IMR-90 (cell line): ENCODE measurements around the gene SPATA18. TPM values are rescaled to one million over a fixed set of nuclear protein-coding genes. Genes with fewer than 3 reads are reported as not detected.

Source experiments
- ATAC-seq: fragments of 200-7000 bp; cut with Tn5 transposase; 2 replicates; pipeline ENCODE4 v1.9.1; 2020; ENCODE audit warnings: low read depth, mild to moderate bottlenecking, moderate library complexity
- BruUV-seq: library from RNA; stranded (reverse); fragments of 400-500 nt; replicated peaks from 2 replicates; lab custom pipeline; 2021; lab: Mats Ljungman, UMichigan
- CTCF ChIA-PET: fragments of 300-600 bp; formaldehyde crosslinking; extraction: SDS; loops from one replicate; lab custom pipeline; 2021; ENCODE audit warnings: antibody characterized with exemption; lab: Yijun Ruan, JAX
- POLR2A ChIA-PET: fragments of 300-600 bp; sonication (Branson Sonifier 250); formaldehyde crosslinking; loops from one replicate; lab custom pipeline; 2022; ENCODE audit warnings: antibody characterized with exemption; ENCODE audit not compliant: unreplicated experiment; lab: Charles Lee
- DNase-seq: peaks from one replicate; pipeline ENCODE4 v3.0.0; 2013
- H2AFZ ChIP-seq: replicated peaks from 2 replicates; pipeline ENCODE3; 2013; ENCODE audit warnings: low read length, mild to moderate bottlenecking; ENCODE audit not compliant: poor library complexity
- H2AK5ac ChIP-seq: 2 replicates; pipeline ENCODE4 v1.6.1; 2013; ENCODE audit warnings: low read depth, low read length, inconsistent platforms
- H2AK9ac ChIP-seq: replicated peaks from 2 replicates; pipeline ENCODE3; 2013; ENCODE audit warnings: mild to moderate bottlenecking, low read depth, low read length, moderate library complexity; ENCODE audit not compliant: poor library complexity
- H2BK120ac ChIP-seq: 2 replicates; pipeline ENCODE4 v1.6.1; 2013; ENCODE audit warnings: low read depth, low read length, inconsistent platforms
- H2BK15ac ChIP-seq: 3 replicates; pipeline ENCODE4 v1.6.1; 2013; ENCODE audit warnings: low read depth, low read length, inconsistent platforms
- H2BK20ac ChIP-seq: 2 replicates; pipeline ENCODE4 v1.6.1; 2013; ENCODE audit warnings: low read depth, mild to moderate bottlenecking, inconsistent platforms, low read length, moderate library complexity
- H2BK5ac ChIP-seq: 2 replicates; pipeline ENCODE4 v1.6.1; 2013; ENCODE audit warnings: mild to moderate bottlenecking, low read depth, low read length, inconsistent platforms; ENCODE audit not compliant: poor library complexity, severe bottlenecking
- H3K14ac ChIP-seq: replicated peaks from 2 replicates; pipeline ENCODE4 v1.6.1; 2013; ENCODE audit warnings: low read depth, low read length, inconsistent platforms
- H3K18ac ChIP-seq: 2 replicates; pipeline ENCODE4 v1.6.1; 2013; ENCODE audit warnings: low read depth, low read length, control low read depth
- H3K23ac ChIP-seq: 2 replicates; pipeline ENCODE4 v1.6.1; 2013; ENCODE audit warnings: low read depth, low read length, inconsistent platforms
- H3K27ac ChIP-seq: 2 replicates; pipeline ENCODE4 v1.5.1; 2013; ENCODE audit warnings: mild to moderate bottlenecking, control low read depth, low read length; ENCODE audit not compliant: insufficient read depth
- H3K27me3 ChIP-seq: 2 replicates; pipeline ENCODE4 v1.6.1; 2013; ENCODE audit warnings: low read length; ENCODE audit not compliant: control insufficient read depth, insufficient read depth
- H3K36me3 ChIP-seq: 2 replicates; pipeline ENCODE4 v1.6.1; 2013; ENCODE audit warnings: low read length, mixed read lengths; ENCODE audit not compliant: control insufficient read depth, insufficient read depth
- H3K4ac ChIP-seq: 2 replicates; pipeline ENCODE4 v1.6.1; 2013; ENCODE audit warnings: low read depth, low read length, inconsistent platforms
- H3K4me1 ChIP-seq: 2 replicates; pipeline ENCODE4 v1.6.1; 2013; ENCODE audit warnings: low read length, mixed read lengths; ENCODE audit not compliant: control insufficient read depth, insufficient read depth
- H3K4me2 ChIP-seq: 2 replicates; pipeline ENCODE4 v1.6.1; 2013; ENCODE audit warnings: low read depth, mild to moderate bottlenecking, control low read depth, low read length, moderate library complexity
- H3K4me3 ChIP-seq: 2 replicates; pipeline ENCODE4 v1.5.1; 2013; ENCODE audit warnings: low read depth, mild to moderate bottlenecking, control low read depth, low read length, moderate library complexity; ENCODE audit not compliant: insufficient read depth
- H3K56ac ChIP-seq: 2 replicates; pipeline ENCODE4 v1.6.1; 2013; ENCODE audit warnings: low read length, inconsistent platforms; ENCODE audit not compliant: insufficient read depth; ENCODE audit errors: extremely low read depth
- H3K79me1 ChIP-seq, 2 experiments: 2 replicates each; pipeline ENCODE4 v1.6.1; 2013; ENCODE audit warnings: low read length in 2 of 2, inconsistent platforms in 1 of 2, low read depth in 1 of 2
- H3K9ac ChIP-seq: 2 replicates; pipeline ENCODE4 v1.6.1; 2013; ENCODE audit warnings: low read depth, low read length, control low read depth
- H3K9me1 ChIP-seq: 2 replicates; pipeline ENCODE4 v1.6.1; 2013; ENCODE audit warnings: low read length, inconsistent platforms; ENCODE audit not compliant: insufficient read depth
- H3K9me3 ChIP-seq: 2 replicates; pipeline ENCODE4 v1.6.1; 2013; ENCODE audit warnings: low read length; ENCODE audit not compliant: control insufficient read depth, insufficient read depth
- H4K20me1 ChIP-seq: 2 replicates; pipeline ENCODE4 v1.6.1; 2013; ENCODE audit warnings: low read length, inconsistent platforms; ENCODE audit not compliant: insufficient read depth
- H4K5ac ChIP-seq: 2 replicates; pipeline ENCODE4 v1.6.1; 2013; ENCODE audit warnings: mild to moderate bottlenecking, low read depth, low read length, control low read depth
- H4K8ac ChIP-seq, 2 experiments: 2 replicates each; pipeline ENCODE4 v1.6.1; 2013; ENCODE audit warnings: low read depth in 2 of 2, low read length in 2 of 2, control low read depth in 1 of 2, inconsistent platforms in 1 of 2
- H4K91ac ChIP-seq: 2 replicates; pipeline ENCODE4 v1.6.1; 2013; ENCODE audit warnings: low read depth, low read length, inconsistent platforms; ENCODE audit not compliant: insufficient read depth
- BHLHE40 ChIP-seq: fragments of 150-350 bp; IDR thresholded peaks from 2 replicates; pipeline ENCODE4 v1.6.1; 2016; ENCODE audit warnings: mild to moderate bottlenecking, low read depth, low read length
- CEBPB ChIP-seq: IDR thresholded peaks from 2 replicates; pipeline ENCODE4 v1.6.1; 2012; ENCODE audit warnings: low read depth, low read length, improper control_type of control experiment
- CHD1 ChIP-seq: IDR thresholded peaks from 2 replicates; pipeline ENCODE4 v1.6.1; 2012; ENCODE audit warnings: low read depth, low read length, improper control_type of control experiment
- CTCF ChIP-seq: conservative IDR thresholded peaks from 2 replicates; pipeline ENCODE4 v1.5.1; 2012; ENCODE audit warnings: mild to moderate bottlenecking, low read depth, low read length, improper control_type of control experiment
- MAZ ChIP-seq: IDR thresholded peaks from 2 replicates; pipeline ENCODE4 v1.6.1; 2012; ENCODE audit warnings: low read depth, mild to moderate bottlenecking, low read length, improper control_type of control experiment, moderate library complexity, borderline replicate concordance
- MXI1 ChIP-seq: IDR thresholded peaks from 2 replicates; pipeline ENCODE4 v1.6.1; 2012; ENCODE audit warnings: low read depth, mild to moderate bottlenecking, low read length, moderate library complexity, borderline replicate concordance
- RCOR1 ChIP-seq: IDR thresholded peaks from 2 replicates; pipeline ENCODE4 v1.6.1; 2012; ENCODE audit warnings: mild to moderate bottlenecking, low read length, improper control_type of control experiment; ENCODE audit not compliant: insufficient replicate concordance
- RFX5 ChIP-seq: IDR thresholded peaks from 2 replicates; pipeline ENCODE4 v1.8.0; 2012; ENCODE audit warnings: low read depth, mild to moderate bottlenecking, low read length, moderate library complexity
- USF2 ChIP-seq: fragments of 150-350 bp; IDR thresholded peaks from 2 replicates; pipeline ENCODE4 v1.6.1; 2017; ENCODE audit warnings: mild to moderate bottlenecking, antibody characterized with exemption, low read length, low read depth
- WGBS, 2 experiments: methylation state at CpG; one replicate each; pipeline versions ENCODE4 v1.1.5 to v1.1.7; 2013; ENCODE audit warnings: missing lambda C conversion rate in 2 of 2; ENCODE audit not compliant: insufficient read length in 1 of 2; ENCODE audit errors: extremely low coverage in 2 of 2; 5-methylcytosine and 5-hydroxymethylcytosine counted together
- dilution Hi-C: fragments of 300-500 bp; cut with HindIII; formaldehyde crosslinking; loops from one replicate; pipeline ENCODE4 v1.14.3; 2018; ENCODE audit warnings: low sequenced_read_pairs; ENCODE audit not compliant: unreplicated experiment
- in situ Hi-C: fragments of 300-500 bp; cut with MboI; formaldehyde crosslinking; loops from 3 replicates; pipeline ENCODE4 v1.14.3; 2019; ENCODE audit warnings: low sequenced_read_pairs, inconsistent platforms, mixed read lengths
- intact Hi-C: fragments of 100-400 bp; cut with micrococcal nuclease; formaldehyde crosslinking; loops from 2 replicates; pipeline ENCODE4 v1.10.0; 2022
- polyA plus RNA-seq, 3 experiments: library from polyadenylated mRNA; depleted of rRNA; stranded (reverse); fragments of >200 nt; gene quantifications; 2 replicates each; pipeline ENCODE4 v1.2.3, GENCODE V29; 2012; ENCODE audit warnings: low replicate concordance in 1 of 3
- total RNA-seq: library from RNA; depleted of rRNA; stranded (reverse); fragments of >200 nt; gene quantifications from 2 replicates; pipeline ENCODE4 v1.2.3, GENCODE V29; 2012

Gene SPATA18
- total and polyA plus RNA-seq, 2 of the 4 experiments (the other 2 are of a cell fraction): 3.0 to 4.7 TPM

GRCh38 chr4:52051615-52052474, 741 bp downstream of the SPATA18 start:
- 0 out of 2 replicates have a peak overlapping the region, but pooled peaks have one; percentile 9 for H2BK20ac ChIP-seq
- intact Hi-C loops: loop anchor here (2.0 to 10.0 kb wide), 3 partner anchors 25 to 57 kb away; no protein-coding TSS in a partner anchor
- peaks cover 6% of the 10 kb centered on the region for H3K27me3 ChIP-seq
- H3K4me2 ChIP-seq: peak overlapping the region; percentile 86
- peak overlapping the region; percentile 73 for H3K4ac ChIP-seq
- no TSS peak for BruUV-seq
- peak overlapping the region; percentile 57 for H3K4me3 ChIP-seq
- peak overlapping the region; percentile 76 for H2BK5ac ChIP-seq
- peak overlapping the region; percentile 60 for H2BK120ac ChIP-seq
- peak overlapping the region; percentile 64 to 88; a peak in 3 of 4 replicates for H4K8ac ChIP-seq
- H3K79me1 ChIP-seq: 0 out of 4 replicates have a peak, but pooled peaks cover 0 to 7% of the 10 kb centered on the region in 2 experiments
- peak overlapping the region; percentile 86 for H3K18ac ChIP-seq
- TF ChIP-seq MAZ: no peak
- TF ChIP-seq RCOR1: no peak
- TF ChIP-seq CEBPB: no peak
- peak; percentile 98 for TF ChIP-seq MXI1
- TF ChIP-seq BHLHE40: no peak
- no peak for TF ChIP-seq USF2
- TF ChIP-seq CTCF: no peak
- no peak for TF ChIP-seq CHD1
- no peak for TF ChIP-seq RFX5
- in situ Hi-C loops: no loop called here
- H4K20me1 ChIP-seq: 0 out of 2 replicates have a peak, but pooled peaks cover 3% of the 10 kb centered on the region
- peak overlapping the region; percentile 94 for H3K14ac ChIP-seq
- peak overlapping the region; percentile 32; the same call in 1 of the 3 replicates for H2BK15ac ChIP-seq
- no peaks in the 10 kb centered on the region for H3K36me3 ChIP-seq
- H3K56ac ChIP-seq: peak overlapping the region; percentile 84; the same call in 1 of the 2 replicates
- DNase-seq (peak; percentile 89), ATAC-seq (peak; percentile 96)
- H2AK5ac ChIP-seq: peak overlapping the region; percentile 28; the same call in 1 of the 2 replicates
- CTCF ChIA-PET: interaction anchor here (0.6 to 1.6 kb wide), 2 partner anchors 9 to 56 kb away, joined by 3 read pairs; no protein-coding TSS in a partner anchor
- peak overlapping the region; percentile 48 for H2AK9ac ChIP-seq
- peaks cover 3% of the 10 kb centered on the region; the same call in 1 of the 2 replicates for H3K9me1 ChIP-seq
- H3K27ac ChIP-seq: peak overlapping the region; percentile 88
- H4K91ac ChIP-seq: peak overlapping the region; percentile 86
- H2AFZ ChIP-seq: peak overlapping the region; percentile 92
- no peaks in the 10 kb centered on the region for H3K9me3 ChIP-seq
- peak overlapping the region; percentile 43 for H4K5ac ChIP-seq
- 20% methylated on average over 12 of the region's 46 CpGs; no CpG with 5 or more reads in 1 of the 2 experiments for WGBS, 2 experiments
- dilution Hi-C loops: no loop called here
- H3K9ac ChIP-seq: peak overlapping the region; percentile 76
- POLR2A ChIA-PET: no interaction called here
- peak overlapping the region; percentile 95 for H3K23ac ChIP-seq
- no peaks in the 10 kb centered on the region for H3K4me1 ChIP-seq
